ENCODE results near the gene DCP1B. TPM values are rescaled to one million over a fixed set of nuclear protein-coding genes. Genes with fewer than 3 reads are reported as not detected.

The DCP1B gene
- total RNA-seq = 10.7 TPM

DNA sequence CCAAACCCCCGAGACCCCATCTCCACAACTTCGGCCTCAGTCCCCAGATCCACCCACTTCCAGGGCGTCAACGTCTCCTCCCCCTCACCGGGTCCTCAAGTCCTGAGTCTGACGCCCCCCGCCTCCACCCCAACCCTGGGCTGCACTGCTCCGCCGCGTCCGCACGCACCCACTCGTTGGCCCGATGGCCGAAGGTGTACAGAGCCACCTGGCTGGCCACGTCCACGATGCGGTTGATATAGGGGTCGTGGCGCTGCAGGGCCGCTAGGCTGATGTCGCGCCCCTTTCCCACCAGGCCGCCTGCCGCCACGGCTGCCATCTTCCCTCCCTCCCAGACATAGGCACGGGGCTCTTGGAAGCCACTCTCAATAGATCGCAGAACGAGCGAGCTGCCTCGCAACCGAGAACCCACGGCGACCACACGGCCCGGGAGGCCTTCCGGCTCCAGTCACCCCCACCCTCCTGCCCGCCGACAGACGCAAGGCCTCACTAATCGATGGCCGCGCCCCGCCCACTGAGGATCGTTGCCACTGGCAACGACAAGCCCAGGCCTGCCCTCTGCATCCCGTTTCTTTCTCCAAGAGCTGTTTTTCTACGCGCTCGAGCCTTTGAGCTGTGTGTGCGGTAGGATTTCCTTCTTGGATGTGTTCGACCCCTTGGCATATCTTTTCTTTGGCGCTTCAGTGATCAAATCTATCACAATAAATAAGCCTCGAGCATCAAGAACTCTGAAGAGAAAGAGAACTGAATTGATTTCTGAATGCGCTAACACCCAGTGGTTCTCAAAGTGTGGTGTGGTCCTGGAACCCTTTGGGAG, at the start of gene DCP1B:
DCP1B (minus strand) TSS at position 345 of the 817 bp plus-strand sequence; CDS start at position 319, 26 bp downstream.

GRCh38 chr12:2052826-2053678, 48.8 kb upstream of the DCP1B start, which contains the start of gene CACNA1C:
CACNA1C (plus strand) TSS chr12:2052987; CDS start chr12:2053563, 576 bp downstream.

DNA sequence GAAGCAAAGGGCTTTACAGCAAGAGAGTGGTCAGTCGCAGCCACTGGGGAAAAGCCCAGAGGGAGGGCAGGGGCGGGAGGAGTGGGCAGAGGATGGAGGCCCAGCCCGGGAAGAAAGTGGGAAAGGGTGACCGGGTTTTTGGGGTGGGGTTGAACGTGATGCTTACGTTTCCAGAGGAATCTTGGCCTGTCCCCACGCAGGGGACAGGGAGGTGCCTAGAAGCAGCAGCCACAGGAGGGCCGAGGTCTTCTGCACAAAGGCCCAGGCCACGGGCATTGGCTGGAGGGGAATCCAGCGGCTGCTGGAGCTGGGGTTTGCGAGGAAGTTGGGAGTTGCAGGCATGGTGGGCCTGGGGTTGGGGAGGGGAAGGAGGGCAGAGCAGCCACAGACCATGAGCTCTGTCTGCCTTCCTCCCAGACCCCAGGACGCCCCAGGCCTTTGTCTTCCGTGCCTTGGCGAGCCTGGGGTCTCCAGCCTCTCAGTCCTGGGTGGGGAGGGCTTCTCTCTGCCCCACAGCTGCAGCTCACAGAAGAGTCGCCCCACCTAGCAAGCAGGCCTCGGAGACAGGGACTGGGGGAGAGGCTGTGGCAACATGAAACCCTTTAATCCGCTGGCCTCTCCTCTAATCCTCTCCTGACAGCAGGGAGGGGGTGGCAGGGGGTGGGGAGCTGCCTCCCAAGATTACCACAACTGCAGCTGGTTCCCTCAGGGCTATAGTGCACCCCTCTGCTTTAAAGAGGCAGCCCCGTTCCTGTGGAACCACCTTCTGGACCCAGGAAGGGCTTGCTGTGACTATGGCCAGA, 86.0 kb downstream of the DCP1B start, which contains the start of gene CACNA2D4:
CACNA2D4 (minus strand) TSS at position 572 of the 803 bp plus-strand sequence; CDS start at position 393, 179 bp downstream.

Other genes starting within 250 kb of the DCP1B start
- 0.35 TPM for gene LRTM2, start 183.9 kb downstream of the DCP1B start, total RNA-seq
- 2.6 TPM for gene CACNA2D4, start 85.8 kb downstream of the DCP1B start, total RNA-seq
- 16.4 TPM for gene CACNA1C, start 48.5 kb upstream of the DCP1B start, total RNA-seq

Data from metanephros (tissue), 1 donor.